SIG-M5 (cell line): ENCODE results near the gene FAT4.

ENCODE experiments used
- DNase-seq: peaks from one replicate; lab custom pipeline; 2025; lab: John Stamatoyannopoulos, UW

FAT4 gene

DNA sequence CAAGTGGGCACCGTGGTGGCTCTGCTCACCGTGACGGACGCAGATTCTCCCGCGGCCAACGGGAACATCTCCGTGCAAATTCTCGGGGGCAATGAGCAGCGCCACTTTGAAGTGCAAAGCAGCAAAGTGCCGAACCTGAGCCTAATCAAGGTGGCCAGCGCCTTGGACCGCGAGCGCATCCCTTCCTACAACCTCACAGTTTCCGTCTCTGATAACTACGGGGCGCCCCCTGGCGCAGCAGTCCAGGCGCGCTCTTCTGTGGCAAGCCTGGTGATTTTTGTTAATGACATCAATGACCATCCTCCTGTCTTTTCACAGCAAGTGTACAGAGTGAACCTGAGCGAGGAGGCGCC, 2.7 kb downstream of the FAT4 start:
- DNase-seq = no peak

DNA sequence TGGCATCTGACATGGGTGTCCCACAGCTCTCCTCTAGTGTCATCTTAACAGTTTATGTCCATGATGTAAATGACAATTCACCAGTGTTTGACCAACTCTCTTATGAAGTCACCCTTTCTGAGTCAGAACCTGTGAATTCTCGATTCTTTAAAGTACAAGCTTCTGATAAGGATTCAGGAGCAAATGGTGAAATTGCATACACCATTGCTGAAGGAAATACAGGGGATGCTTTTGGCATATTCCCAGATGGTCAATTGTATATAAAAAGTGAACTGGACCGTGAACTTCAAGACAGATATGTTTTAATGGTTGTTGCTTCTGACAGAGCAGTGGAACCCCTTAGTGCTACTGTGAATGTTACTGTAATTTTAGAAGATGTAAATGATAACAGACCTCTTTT, 4.6 kb downstream of the FAT4 start:
- no peak for DNase-seq

DNA sequence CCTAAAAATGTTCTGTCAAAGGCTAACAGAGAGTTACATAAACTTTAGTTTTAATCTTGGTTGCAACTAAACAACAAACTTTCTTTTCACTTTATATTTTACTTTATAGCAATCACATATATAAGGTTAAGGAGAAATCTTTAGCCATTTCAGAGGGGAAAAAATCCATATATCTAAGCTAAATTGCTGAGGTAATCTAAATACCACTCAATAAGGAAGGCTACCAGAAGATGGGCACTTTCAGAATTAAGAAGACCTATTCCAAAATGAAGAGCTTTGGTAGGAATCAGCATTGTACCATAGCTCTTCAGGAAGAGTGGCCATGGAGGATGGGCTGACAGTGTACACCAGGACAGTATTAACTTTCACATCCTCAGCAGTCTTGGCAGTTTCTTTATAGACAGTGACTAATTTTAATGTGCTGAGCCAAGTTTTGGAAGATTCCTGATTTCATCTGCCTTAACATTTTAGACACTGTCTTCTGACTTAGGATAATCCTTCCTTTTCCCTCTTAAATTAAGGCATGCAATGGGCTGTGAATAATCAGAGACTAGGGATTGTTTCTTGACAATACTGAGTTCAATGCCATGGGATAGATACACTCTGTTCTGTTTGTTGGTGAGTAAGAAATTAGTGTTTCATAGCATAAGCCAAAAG, 7.1 kb downstream of the FAT4 start:
- DNase-seq = no peak

DNA sequence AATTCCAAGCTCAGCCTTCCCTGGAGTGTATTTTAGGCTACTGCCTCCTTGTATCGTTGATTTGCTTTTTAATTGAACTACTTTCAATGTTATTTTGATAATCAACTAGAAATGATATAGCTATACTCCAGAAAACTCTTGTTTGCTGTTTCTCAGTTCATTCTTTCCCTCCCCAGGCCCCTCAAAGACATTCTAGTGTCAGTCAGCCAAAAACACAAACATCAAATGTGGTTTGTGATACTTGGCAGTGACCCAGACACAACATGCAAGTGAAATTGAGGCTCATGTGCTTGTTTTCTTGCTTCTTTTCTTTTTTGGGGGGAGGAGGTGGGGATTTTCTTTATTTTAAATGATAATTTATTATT, 7.6 kb downstream of the FAT4 start:
- DNase-seq = no peak

DNA sequence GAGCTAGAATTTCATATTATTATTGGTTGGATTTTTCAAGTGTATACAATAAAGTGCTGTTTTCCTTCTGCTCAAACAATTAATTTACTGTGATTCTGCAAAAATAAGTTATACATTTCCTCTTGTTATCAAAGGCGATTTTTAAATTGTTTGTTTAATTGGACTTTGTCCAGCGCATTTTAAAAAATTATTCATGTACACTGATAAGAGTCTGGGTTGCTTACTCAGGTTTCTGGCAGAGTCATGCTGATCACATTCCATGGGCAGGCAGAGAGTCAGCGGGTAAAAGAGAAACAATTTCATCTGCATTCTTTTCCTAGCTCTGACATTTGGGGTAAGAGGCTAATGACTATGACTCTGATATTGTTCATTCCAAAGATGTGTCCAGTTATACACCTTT, 8.9 kb downstream of the FAT4 start:
- DNase-seq = no peak

DNA sequence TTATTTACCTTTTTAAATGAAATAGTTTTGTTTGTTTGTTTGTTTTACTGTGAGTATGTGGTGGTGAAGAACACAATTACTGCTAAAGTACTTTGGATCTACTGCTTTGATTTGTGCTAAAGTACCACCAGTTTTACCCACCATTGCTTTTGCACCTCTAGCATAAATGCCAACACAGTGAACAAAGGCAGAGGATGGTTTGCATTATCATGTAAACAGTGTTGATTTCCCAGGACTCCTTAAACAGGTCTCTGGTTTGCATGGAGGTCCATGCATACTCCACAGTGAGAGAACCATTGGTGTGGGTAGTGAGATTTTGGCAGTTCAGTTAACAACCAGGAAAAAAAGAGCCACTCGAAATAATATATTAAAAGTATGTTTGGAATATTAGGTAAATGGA, 11.0 kb downstream of the FAT4 start:
- no peak for DNase-seq

DNA sequence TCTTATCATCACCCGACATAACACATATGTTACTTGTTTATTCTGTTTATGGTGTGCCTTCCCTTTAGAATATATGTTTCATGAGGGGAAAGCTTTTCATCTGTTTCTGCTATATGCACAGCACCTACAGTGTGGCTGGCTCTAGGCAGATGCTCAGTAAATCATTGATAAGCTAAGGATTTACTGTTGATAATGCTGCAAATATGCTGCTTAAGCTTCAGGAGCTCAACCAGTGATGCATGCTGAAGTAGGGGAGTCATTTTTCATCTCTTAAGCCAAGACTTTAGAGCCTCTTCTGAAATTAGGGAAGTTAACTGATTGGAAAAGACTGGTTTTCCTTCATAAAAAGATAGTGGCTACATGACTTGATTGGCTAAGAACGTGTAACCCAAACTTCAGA, 16.4 kb downstream of the FAT4 start:
- DNase-seq = no peak

DNA sequence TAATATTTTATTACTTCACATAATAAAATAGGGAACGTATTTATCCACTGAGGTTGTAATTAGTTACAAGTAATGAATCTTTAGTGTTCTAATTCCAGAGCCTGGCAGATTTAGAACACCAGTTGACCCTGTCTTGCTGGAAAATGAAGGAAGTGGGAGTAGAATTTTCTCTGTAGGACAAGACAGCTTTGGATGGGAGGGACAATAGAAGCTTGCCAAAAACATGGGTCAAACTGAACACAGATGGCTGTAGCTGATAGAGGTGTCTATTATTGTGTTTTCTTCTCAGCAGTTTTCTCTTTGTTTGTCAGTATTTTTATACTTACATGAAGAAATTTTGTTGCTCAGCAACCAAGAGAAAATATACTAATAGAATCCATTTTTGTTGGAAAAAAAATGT, 20.2 kb downstream of the FAT4 start:
- no peak for DNase-seq

DNA sequence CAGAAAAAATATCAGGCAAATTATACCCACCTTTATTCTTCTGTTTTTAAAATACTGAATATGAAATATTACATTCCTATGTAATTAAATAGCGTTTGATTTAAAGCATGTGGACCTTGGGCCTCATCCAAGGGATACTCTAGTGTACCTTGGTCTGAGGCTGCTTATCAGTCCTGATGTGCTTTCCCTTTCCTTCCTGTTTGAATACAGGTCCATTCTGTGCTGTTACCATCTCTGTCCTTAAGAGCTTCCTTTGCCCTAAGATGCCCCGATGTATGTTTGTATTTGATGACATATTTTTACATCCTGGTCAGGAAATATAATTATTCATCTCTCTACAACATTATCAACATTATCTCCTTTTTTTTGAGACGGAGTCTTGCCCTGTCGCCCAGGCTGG, 24.1 kb downstream of the FAT4 start:
- no peak for DNase-seq

DNA sequence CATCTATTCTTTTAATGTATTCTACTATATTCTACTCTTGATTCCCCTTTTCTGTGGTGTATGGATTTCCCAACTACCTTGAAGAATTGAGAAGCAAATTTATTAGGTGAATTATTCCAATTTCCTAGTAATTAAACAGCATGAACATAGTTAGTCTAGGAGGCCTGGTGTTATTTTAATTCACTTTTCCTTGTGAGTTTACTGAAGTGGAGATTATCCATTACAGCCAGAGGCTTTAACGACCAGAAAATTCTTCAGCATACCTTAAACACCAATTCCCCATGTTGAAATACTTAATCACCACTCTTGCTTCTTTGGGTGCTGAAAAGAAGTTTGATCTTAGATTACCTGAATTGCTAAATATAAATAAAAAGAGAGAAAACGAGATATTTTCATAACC, 29.4 kb downstream of the FAT4 start:
- no peak for DNase-seq

DNA sequence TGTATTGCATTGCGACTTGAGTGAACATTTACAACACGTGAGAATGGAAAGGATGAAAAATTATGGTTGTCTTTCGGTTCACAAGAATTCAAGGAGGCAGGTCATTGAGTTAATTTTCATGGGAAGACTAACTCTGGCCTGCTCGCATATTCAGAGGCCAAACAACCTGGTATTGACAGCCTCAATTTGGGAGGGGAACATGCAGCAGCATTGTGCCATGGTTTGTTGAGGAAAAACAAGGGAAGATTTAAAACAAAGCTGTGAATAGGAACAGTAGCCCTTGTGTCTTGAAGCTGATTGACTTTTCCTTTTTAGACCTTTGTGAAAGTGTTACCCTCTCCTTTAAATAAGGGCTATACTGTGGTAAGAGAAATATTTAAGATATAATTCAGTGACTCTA, 31.9 kb downstream of the FAT4 start:
- no peak for DNase-seq

DNA sequence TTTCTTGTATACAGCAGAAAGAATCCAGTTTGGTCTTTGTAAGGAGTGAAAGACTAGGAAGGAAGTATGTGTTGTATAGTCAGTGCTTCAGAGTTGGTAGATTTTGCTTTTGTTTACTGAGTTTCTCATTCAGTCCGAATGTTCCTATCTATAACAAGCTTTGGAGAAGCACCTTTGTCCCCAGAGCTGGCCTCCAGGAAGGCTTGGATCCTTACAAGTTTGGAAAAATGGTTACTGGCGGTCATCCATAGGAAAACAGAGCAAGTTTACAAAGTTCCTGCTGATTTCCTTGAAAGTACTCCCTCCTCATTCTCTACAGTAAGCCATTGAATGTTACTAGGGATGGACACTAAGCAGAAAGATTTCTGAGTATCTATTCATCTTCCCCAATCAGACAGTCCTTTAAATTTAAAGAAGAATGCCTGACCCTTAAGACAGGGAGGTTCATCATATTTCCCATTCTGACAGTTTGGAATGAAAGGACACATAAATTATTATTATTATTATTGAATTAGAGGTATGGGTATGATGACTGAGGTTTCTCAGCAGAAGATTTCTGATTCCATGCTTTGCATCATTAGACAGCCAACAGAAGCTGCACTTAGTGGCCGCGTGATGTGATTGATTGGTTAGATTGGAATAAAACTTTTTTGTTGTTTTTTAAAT, 35.8 kb downstream of the FAT4 start:
- DNase-seq = no peak

DNA sequence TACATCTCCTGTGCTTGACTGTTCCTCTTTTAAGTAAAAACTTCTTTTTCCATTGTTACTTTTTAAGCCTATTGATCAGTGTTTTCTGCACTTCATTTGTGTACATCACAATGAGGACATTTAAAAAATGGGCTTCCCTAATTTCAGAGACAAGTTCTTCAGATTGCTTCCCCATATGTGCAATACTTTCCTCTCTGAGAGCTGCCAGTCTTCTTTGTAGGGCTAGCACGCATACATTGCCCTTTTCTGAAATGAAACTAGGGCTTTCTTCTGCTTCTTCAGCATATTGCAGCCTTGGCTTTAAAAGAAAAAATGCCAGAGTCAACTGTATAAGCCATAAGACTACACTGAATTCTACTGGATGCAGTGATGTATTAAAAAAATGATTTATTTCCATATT, 37.8 kb downstream of the FAT4 start:
- no peak for DNase-seq

DNA sequence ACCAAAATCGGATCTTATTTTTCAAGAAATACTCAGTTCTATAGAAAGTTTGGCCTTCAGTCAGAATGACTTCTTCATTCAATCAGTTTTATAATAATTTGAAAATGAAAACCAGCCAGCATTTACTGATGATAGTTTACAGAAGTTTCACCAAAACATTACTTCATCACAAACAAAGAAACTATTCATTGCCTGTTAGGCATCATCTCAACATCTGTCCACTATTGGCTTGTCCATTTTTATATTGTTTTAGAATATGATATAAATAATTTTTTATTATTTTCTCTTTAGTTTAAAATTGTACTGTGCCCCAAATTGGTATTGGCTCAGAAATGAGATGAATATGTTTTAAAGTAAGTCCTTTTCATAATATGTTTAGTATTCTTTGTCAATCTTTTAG, 38.4 kb downstream of the FAT4 start:
- no peak for DNase-seq

DNA sequence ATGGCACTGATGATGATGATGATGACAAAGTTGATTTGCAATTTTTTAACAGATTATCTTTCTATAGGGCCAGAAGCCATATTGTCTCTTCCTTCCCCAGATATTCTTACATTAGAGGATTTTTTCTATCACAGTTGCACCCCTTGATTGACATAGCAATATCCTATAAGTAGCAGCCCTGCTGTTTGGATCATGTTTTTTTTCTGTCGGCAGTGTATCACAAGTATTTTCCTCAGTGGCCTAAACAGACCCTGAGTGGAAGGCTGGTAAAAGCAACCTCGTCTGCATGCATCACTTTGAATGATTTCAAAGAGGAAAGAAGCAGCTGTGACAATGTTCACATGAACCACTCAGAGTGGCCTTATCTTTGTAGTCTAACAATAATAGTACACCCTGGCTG, 41.0 kb downstream of the FAT4 start:
- no peak for DNase-seq

DNA sequence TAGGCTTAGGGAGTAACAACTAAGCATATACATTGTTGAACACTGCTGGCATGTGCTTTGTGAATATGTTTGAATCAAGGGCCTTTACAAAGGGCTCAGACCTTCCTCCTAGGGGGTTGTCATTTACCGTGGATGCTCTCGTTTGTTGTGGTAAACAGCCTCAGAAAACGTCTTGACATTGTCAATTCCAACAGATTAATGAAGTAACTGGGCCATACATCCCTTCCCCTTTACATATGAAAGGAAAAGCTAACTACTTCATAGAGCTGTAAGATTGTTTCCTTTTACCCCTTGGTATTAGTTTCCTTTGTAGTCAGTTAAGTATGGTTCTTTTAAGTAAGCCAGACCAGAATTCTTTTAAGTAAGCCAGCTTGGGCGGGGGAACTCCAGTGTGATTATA, 42.9 kb downstream of the FAT4 start:
- DNase-seq = no peak

DNA sequence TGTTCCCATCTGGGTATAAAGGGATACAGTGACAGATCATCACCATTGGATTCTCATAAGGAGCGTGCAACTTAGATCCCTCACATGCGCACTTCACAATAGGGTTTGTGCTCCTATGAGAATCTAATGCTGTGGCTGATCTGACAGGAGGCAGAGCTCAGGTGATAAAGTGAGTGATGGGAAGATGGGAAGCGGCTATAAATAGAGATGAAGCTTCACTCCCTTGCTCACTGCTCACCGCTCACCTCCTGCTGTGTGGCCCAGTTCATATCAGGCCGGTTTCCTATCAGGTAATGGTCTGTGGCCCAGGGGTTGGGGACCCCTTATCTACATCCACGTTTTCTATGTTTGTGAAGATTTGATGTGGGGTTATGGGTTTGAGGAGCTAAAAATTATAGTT, 43.7 kb downstream of the FAT4 start:
- no peak for DNase-seq

DNA sequence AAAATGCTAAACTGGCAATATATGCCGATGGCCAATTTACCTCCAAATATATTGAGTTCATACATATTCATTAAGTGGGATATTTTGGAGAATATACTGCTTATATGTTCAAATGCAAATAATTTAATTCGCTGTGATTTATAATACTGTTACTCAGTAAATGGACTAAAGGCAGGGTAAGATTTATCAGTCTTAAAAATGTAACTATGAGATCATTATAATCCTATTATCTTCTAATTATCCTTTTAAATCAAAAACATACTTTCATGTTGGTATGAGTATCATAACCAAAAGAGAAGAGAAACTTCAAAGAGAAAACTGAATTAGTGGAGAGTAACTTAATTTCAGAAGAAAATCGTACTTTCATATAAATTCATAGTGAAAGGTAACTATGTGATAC, 44.6 kb downstream of the FAT4 start:
- DNase-seq = no peak

DNA sequence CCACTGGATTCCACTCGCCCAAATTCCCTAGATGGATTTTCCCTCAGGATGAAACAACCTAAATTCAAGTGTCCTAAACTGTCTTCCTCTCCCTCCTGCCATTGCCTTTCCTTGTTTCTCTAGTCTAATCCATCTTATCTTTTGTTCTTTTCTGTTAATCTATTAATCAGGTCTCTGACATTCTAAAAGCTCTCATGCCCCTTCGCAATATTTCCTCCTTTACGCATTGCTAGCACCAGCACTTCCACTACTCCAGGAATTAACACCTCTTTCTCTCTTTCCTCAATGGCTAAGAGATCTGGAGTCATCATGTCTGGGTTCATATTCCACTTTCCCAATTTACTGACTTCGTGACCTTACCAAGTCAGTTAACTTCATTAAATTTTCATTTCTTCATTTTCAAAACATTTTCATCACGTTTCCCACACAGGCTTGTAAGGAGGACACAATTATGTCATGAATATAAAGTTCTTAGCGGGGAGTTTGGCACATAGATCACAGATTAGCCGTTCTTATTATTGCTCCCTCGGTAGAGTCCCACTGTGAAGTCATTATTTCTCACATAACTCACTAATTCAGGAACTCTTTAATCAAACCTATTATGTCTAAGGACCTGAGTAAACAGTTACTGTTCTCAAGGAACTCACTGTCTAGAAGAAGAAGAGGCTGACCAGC, 45.3 kb downstream of the FAT4 start:
- no peak for DNase-seq

DNA sequence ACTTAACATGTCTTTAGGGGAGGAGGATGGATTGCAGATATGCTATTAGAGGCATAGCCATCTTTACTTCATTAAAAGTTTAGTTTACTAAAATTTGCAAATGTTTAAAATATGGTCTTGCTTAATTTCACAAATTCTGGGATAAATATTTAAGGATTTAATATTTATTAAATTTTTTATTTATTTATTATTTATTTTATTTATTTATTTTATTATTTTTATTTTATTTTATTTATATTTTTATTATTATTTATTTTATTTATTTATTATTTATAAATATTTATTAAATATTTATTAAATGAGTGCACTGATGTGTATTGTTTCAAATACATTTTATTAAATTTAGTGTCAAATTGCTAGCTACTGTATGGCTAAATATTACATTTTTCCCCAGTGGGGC, 46.0 kb downstream of the FAT4 start:
- no peak for DNase-seq
